Measurements from ENCODE around the gene DIP2B. TPM values are rescaled to one million over a fixed set of nuclear protein-coding genes. Genes with fewer than 3 reads are reported as not detected.

DIP2B gene
- polyA plus RNA-seq, 3 donors, result 3.5 to 12.3 (median 6.5) TPM

- no peak overlapping the region for H3K4me3 ChIP-seq (replicated peaks in 1 of 3; ENCODE audit: low read depth in 2 of 3, low read length in 3 of 3)
- no peaks in the 10 kb centered on the region for H3K9me3 Mint-ChIP-seq
- no peak overlapping the region for H3K4me3 Mint-ChIP-seq
- H4K20me1 ChIP-seq (ENCODE audit: insufficient read depth, low read length), result peaks cover 93% of the 10 kb centered on the region
- 97% methylated on average over 3 of the region's 4 CpGs for WGBS (ENCODE audit: insufficient coverage)
- H3K27ac Mint-ChIP-seq, result peak overlapping the region in 2 of 7 donors; percentile 3 to 67
- no peaks in the 10 kb centered on the region for H3K36me3 ChIP-seq (replicated peaks in 1 of 2; ENCODE audit: control insufficient read depth in 1 of 2, insufficient read depth in 2 of 2, low read length in 2 of 2)
- no peaks in the 10 kb centered on the region for H3K27me3 ChIP-seq (ENCODE audit: control insufficient read depth in 2 of 2, insufficient read depth in 2 of 2, low read length in 2 of 2)
- peak overlapping the region in 1 of 2 donors; percentile 39 for H3K27ac ChIP-seq (ENCODE audit: low read depth in 1 of 2, low read length in 2 of 2)
- no peak overlapping the region for H3K4me2 ChIP-seq (replicated peaks; ENCODE audit: extremely low read depth, low read length, poor library complexity, severe bottlenecking)
- H3K9me3 ChIP-seq (replicated peaks in 1 of 2; ENCODE audit: control insufficient read depth in 1 of 2, insufficient read depth in 1 of 2, low read length in 2 of 2), result no peaks in the 10 kb centered on the region
- no peaks in the 10 kb centered on the region for H3K27me3 Mint-ChIP-seq (ENCODE audit: low read depth in 3 of 3)
- H2AFZ ChIP-seq (ENCODE audit: insufficient read depth, low read depth, low read length, poor library complexity, severe bottlenecking), result no peak overlapping the region
- intact Hi-C loops (cut with micrococcal nuclease), result loop anchor here in 1 of 2 donors (5.0 kb wide), 1 partner anchor 43 kb away; no protein-coding TSS in a partner anchor
- TF ChIP-seq CTCF (IDR thresholded peaks at IDR 0.05), result no peak
- peaks cover 42% of the 10 kb centered on the region for H3K4me1 Mint-ChIP-seq
- peaks cover 3 to 13% of the 10 kb centered on the region in 2 donors for H3K36me3 Mint-ChIP-seq
- no peak overlapping the region for H3K9ac ChIP-seq (ENCODE audit: insufficient read depth, low read length, poor library complexity, severe bottlenecking)
- H3K4me1 ChIP-seq (ENCODE audit: control insufficient read depth in 1 of 2, insufficient read depth in 2 of 2, low read length in 2 of 2), result peaks cover 14 to 28% of the 10 kb centered on the region in 2 donors
- H3K79me2 ChIP-seq (ENCODE audit: insufficient read depth, low read length), result peaks cover 96% of the 10 kb centered on the region
- no peak for DNase-seq
These were observed 45.1 kb downstream of the DIP2B start for GRCh38 chr12:50549885-50550284.

DNA sequence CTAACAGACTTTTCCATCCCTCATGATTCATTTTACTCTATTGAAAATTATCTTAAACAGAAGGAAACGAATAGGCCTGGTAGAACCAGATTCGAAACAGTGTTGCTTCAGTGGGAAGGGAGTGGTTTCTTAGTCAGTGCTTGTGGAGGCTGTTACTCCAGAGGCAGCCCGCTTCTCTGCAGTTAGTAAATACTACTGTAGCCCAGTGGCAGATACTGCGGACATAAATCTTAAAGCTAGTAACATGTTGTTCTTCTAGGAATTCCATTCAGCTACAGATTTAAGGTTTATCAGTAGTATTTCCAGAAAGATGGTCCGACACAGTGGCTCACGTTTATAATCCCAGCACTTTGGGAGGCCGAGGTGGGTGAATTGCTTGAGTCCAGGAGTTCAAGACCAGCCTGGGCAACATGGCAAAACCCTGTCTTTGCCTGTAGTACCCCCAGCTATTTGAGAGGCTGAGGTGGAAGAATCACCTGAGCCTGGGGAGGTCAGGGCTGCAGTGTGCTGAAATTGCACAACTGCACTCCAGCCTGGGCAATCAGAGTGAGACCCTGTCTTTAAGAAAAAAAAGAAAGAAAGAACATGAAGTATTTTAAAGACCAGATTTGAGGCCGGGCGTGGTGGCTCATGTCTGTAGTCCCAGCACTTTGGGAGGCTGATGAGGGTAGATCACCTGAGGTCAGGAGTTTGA lies 45.9 kb downstream of the DIP2B start:
- Mint-ChIP-seq H3K9me3 (no peaks in the 10 kb centered on the region), H3K27me3 (ENCODE audit: low read depth in 3 of 3) (no peaks in the 10 kb centered on the region), H3K4me3 (no peak overlapping the region), H3K4me1 (peaks cover 41% of the 10 kb centered on the region), H3K36me3 (peaks cover 3 to 13% of the 10 kb centered on the region in 2 donors), H3K27ac (peak overlapping the region in 5 of 7 donors; percentile 3 to 79 (median 40))
- no peak overlapping the region for H3K9ac ChIP-seq (ENCODE audit: insufficient read depth, low read length, poor library complexity, severe bottlenecking)
- no peak overlapping the region for H3K4me3 ChIP-seq (replicated peaks in 1 of 3; ENCODE audit: low read depth in 2 of 3, low read length in 3 of 3)
- no peak overlapping the region for H3K4me2 ChIP-seq (replicated peaks; ENCODE audit: extremely low read depth, low read length, poor library complexity, severe bottlenecking)
- intact Hi-C loops (cut with micrococcal nuclease), result loop anchor here in 1 of 2 donors (5.0 kb wide), 1 partner anchor 43 kb away; no protein-coding TSS in a partner anchor
- H2AFZ ChIP-seq (ENCODE audit: insufficient read depth, low read depth, low read length, poor library complexity, severe bottlenecking), result no peak overlapping the region
- peak in 2 of 3 donors; percentile 13 to 46 for DNase-seq
- peaks cover 93% of the 10 kb centered on the region for H4K20me1 ChIP-seq (ENCODE audit: insufficient read depth, low read length)
- no peaks in the 10 kb centered on the region for H3K36me3 ChIP-seq (replicated peaks in 1 of 2; ENCODE audit: control insufficient read depth in 1 of 2, insufficient read depth in 2 of 2, low read length in 2 of 2)
- peaks cover 12 to 24% of the 10 kb centered on the region in 2 donors for H3K4me1 ChIP-seq (ENCODE audit: control insufficient read depth in 1 of 2, insufficient read depth in 2 of 2, low read length in 2 of 2)
- H3K27ac ChIP-seq (ENCODE audit: low read depth in 1 of 2, low read length in 2 of 2), result peak overlapping the region in 1 of 2 donors; percentile 39
- TF ChIP-seq CTCF (IDR thresholded peaks at IDR 0.05), result no peak
- no peaks in the 10 kb centered on the region for H3K9me3 ChIP-seq (replicated peaks in 1 of 2; ENCODE audit: control insufficient read depth in 1 of 2, insufficient read depth in 1 of 2, low read length in 2 of 2)
- H3K27me3 ChIP-seq (ENCODE audit: control insufficient read depth in 2 of 2, insufficient read depth in 2 of 2, low read length in 2 of 2), result no peaks in the 10 kb centered on the region
- H3K79me2 ChIP-seq (ENCODE audit: insufficient read depth, low read length), result peaks cover 96% of the 10 kb centered on the region
- WGBS (ENCODE audit: insufficient coverage), result 67% methylated on average over 3 of the region's 9 CpGs

All from CD14-positive monocyte (primary cell).